ENCODE results near the gene ANGPTL1.

GRCh38 chr1:178847396-178847849 is 23.5 kb downstream of the ANGPTL1 start:
- TF ChIP-seq CTCF (IDR thresholded peaks at IDR 0.05), result no peak
- TF ChIP-seq EZH2 (IDR thresholded peaks at IDR 0.05; ENCODE audit: borderline replicate concordance, insufficient read depth, low read depth, low read length, poor library complexity, severe bottlenecking), result no peak

Data from B cell (primary cell).